ENCODE measurements around the gene RASL12.
"Not testable (repeated sequence)": the region's sequence is repeated elsewhere in the genome, so short reads cannot be mapped to it uniquely, and the experiment has no call there.

The RASL12 gene

GRCh38 chr15:65096481-65097385 lies 28.9 kb upstream of the RASL12 start:
- TF ChIP-seq ZNF274 (IDR thresholded peaks at IDR 0.05; ENCODE audit: low read depth, low read length) = no peak
- H3K4me3 ChIP-seq (ENCODE audit: low read length) = no peak overlapping the region

GRCh38 chr15:65095747-65096104 lies 27.9 kb upstream of the RASL12 start:
- H3K4me3 ChIP-seq (ENCODE audit: low read length) = no peak overlapping the region
- no peak for TF ChIP-seq ZNF274 (IDR thresholded peaks at IDR 0.05; ENCODE audit: low read depth, low read length)

GRCh38 chr15:65095011-65095746 lies 27.4 kb upstream of the RASL12 start:
- no peak overlapping the region for H3K4me3 ChIP-seq (ENCODE audit: low read length)
- no peak for TF ChIP-seq ZNF274 (IDR thresholded peaks at IDR 0.05; ENCODE audit: low read depth, low read length)

- H3K4me3 ChIP-seq (ENCODE audit: low read length) = no peak overlapping the region
- no peak for TF ChIP-seq ZNF274 (IDR thresholded peaks at IDR 0.05; ENCODE audit: low read depth, low read length)
These were observed 26.7 kb upstream of the RASL12 start for GRCh38 chr15:65094294-65094995.

GRCh38 chr15:65093793-65094170 lies 26.0 kb upstream of the RASL12 start:
- not testable (repeated sequence) for H3K4me3 ChIP-seq (ENCODE audit: low read length)

- TF ChIP-seq ZNF274 (IDR thresholded peaks at IDR 0.05; ENCODE audit: low read depth, low read length) = no peak
- H3K4me3 ChIP-seq (ENCODE audit: low read length) = no peak overlapping the region
These were observed 25.4 kb upstream of the RASL12 start for GRCh38 chr15:65092911-65093792.

GRCh38 chr15:65091946-65092770 lies 24.4 kb upstream of the RASL12 start:
- TF ChIP-seq ZNF274 (IDR thresholded peaks at IDR 0.05; ENCODE audit: low read depth, low read length) = no peak
- no peak overlapping the region for H3K4me3 ChIP-seq (ENCODE audit: low read length)

- H3K4me3 ChIP-seq (ENCODE audit: low read length) = no peak overlapping the region
- TF ChIP-seq ZNF274 (IDR thresholded peaks at IDR 0.05; ENCODE audit: low read depth, low read length) = no peak
These were observed 21.5 kb upstream of the RASL12 start for GRCh38 chr15:65089206-65089824.

GRCh38 chr15:65088643-65089021 lies 20.8 kb upstream of the RASL12 start:
- TF ChIP-seq ZNF274 (IDR thresholded peaks at IDR 0.05; ENCODE audit: low read depth, low read length) = no peak

GRCh38 chr15:65087873-65088642 lies 20.3 kb upstream of the RASL12 start:
- H3K4me3 ChIP-seq (ENCODE audit: low read length) = no peak overlapping the region
- no peak for TF ChIP-seq ZNF274 (IDR thresholded peaks at IDR 0.05; ENCODE audit: low read depth, low read length)

More at GRCh38 chr15:65088643-65089021, 20.8 kb upstream of the RASL12 start:
- no peak overlapping the region for H3K4me3 ChIP-seq (ENCODE audit: low read length)

GRCh38 chr15:65087411-65087810 lies 19.6 kb upstream of the RASL12 start:
- no peak overlapping the region for H3K4me3 ChIP-seq (ENCODE audit: low read length)
- no peak for TF ChIP-seq ZNF274 (IDR thresholded peaks at IDR 0.05; ENCODE audit: low read depth, low read length)

- H3K4me3 ChIP-seq (ENCODE audit: low read length) = no peak overlapping the region
- TF ChIP-seq ZNF274 (IDR thresholded peaks at IDR 0.05; ENCODE audit: low read depth, low read length) = no peak
These were observed 18.9 kb upstream of the RASL12 start for GRCh38 chr15:65086680-65087111.

All from GM08714 (cell line).